ENCODE data around the gene PML.
A peak's percentile ranks its signal among the peaks of the same experiment; 100 is the strongest.
"Not testable (repeated sequence)": the region's sequence is repeated elsewhere in the genome, so short reads cannot be mapped to it uniquely, and the experiment has no call there.

PML gene

GRCh38 chr15:74050127-74050526, 55.6 kb downstream of the PML start:
- no peak for TF ChIP-seq CTCF (IDR thresholded peaks at IDR 0.05; ENCODE audit: low read depth, low read length)
- no peak overlapping the region for H3K4me3 ChIP-seq (ENCODE audit: low read depth, low read length)

- H3K4me3 ChIP-seq (ENCODE audit: low read depth, low read length), result no peak overlapping the region
- no peak for TF ChIP-seq CTCF (IDR thresholded peaks at IDR 0.05; ENCODE audit: low read depth, low read length)
These were observed 56.2 kb downstream of the PML start for GRCh38 chr15:74050556-74051234.

- not testable (repeated sequence) for H3K4me3 ChIP-seq (ENCODE audit: low read depth, low read length)
These were observed 58.0 kb downstream of the PML start for GRCh38 chr15:74052271-74053260.

GRCh38 chr15:74053517-74053916, 59.0 kb downstream of the PML start:
- no peak overlapping the region for H3K4me3 ChIP-seq (ENCODE audit: low read depth, low read length)
- TF ChIP-seq CTCF (IDR thresholded peaks at IDR 0.05; ENCODE audit: low read depth, low read length), result no peak

- peak; percentile 52 for TF ChIP-seq CTCF (IDR thresholded peaks at IDR 0.05; ENCODE audit: low read depth, low read length)
- H3K4me3 ChIP-seq (ENCODE audit: low read depth, low read length), result no peak overlapping the region
These were observed 59.5 kb downstream of the PML start for GRCh38 chr15:74053941-74054529.

- no peak overlapping the region for H3K4me3 ChIP-seq (ENCODE audit: low read depth, low read length)
- no peak for TF ChIP-seq CTCF (IDR thresholded peaks at IDR 0.05; ENCODE audit: low read depth, low read length)
These were observed 61.3 kb downstream of the PML start for GRCh38 chr15:74055804-74056203.

- H3K4me3 ChIP-seq (ENCODE audit: low read depth, low read length), result not testable (repeated sequence)
These were observed 61.8 kb downstream of the PML start for GRCh38 chr15:74056330-74056729.

- not testable (repeated sequence) for H3K4me3 ChIP-seq (ENCODE audit: low read depth, low read length)
These were observed 64.7 kb downstream of the PML start for GRCh38 chr15:74059050-74059833.

Measured in WI38 (cell line).